Activated T-cell treated with anti-CD3 and anti-CD28 coated beads for 48 hours (primary cell): Measurements from ENCODE around the gene SLC35F4.
"Not testable (repeated sequence)": the region's sequence is repeated elsewhere in the genome, so short reads cannot be mapped to it uniquely, and the experiment has no call there.

ENCODE experiments used
- DNase-seq: peaks from one replicate; pipeline ENCODE4 v3.0.0-alpha.2; 2020; ENCODE audit warnings: low read depth

The SLC35F4 gene

DNA sequence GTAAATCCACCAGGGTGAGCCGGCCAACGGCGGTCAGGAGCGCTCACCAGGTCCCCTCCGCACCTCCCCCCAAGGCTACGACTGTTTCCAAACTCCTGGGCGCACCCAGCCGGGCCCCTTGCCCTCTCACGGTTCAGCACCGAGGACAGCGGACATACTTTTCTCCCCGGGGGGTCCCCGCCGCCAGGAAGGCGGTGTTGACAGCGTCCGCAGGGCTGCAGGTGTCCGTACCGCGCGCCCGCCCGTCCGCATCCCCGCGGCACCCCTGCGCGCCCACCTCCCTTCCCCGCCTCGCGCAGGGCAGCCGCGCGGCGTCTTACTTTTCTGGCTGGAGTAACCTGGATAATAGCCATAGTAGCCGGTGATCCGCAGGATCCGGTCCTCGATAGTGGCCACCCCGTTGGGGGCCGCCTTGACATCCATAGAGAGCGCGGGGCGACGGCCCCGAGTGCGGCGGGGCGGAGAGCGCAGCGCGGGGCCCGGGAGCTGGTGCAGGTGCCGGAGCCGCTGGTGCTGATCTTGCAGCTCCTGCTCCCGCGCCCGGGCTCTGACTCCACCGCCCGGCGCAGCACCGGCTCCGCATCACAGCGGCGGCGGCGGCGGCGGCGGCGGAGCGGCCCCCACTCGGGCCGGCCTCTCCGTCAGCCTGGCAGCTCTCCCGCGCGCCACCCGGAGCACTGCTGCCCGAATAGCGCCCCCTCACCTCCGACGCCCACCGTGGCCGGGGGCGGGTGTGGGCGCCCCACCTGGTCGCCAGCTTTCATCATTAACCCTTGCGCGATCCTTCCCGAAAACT is at the start of gene SLC35F4:
Gene SLC35F4 (minus strand): TSS at position 690 of the 796 bp plus-strand sequence.
- DNase-seq: no peak

DNA sequence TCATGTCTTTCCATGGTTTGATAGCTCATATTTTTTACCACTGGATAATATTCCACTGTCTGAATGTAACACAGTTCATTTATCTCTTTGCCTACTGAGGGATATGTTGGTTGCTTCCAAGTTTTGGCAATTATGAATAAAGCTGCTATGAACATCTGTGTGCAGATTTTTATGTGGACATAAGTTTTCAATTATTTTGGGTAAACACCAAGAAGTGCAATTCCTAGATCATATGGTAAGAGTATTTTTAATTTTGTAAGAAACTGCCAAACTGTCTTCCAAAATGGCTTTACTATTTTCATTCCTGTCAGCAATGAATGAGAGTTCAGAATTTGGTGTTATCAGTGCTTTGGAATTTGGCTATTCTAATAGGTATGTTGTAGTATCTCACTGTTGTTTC is 43.7 kb upstream of the SLC35F4 start:
- no peak for DNase-seq

DNA sequence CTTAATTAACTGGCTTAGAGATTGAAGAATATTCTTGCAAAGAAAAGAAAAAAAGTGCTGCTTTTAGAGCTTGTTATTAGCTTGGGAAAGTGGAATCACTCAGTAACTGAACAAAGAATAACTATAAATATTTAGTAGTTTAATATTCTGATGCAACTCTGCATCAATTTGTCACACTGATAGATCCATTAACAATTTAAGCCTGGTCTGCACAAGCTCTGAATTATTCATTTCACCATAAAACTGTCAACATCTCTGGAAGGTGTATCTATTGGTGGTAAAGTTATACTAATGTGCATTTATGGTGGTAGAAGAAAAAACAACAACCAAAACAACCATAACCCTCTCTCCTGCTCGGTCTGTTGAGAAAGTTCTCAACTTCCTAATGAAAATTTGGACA is 38.1 kb upstream of the SLC35F4 start:
- no peak for DNase-seq

DNA sequence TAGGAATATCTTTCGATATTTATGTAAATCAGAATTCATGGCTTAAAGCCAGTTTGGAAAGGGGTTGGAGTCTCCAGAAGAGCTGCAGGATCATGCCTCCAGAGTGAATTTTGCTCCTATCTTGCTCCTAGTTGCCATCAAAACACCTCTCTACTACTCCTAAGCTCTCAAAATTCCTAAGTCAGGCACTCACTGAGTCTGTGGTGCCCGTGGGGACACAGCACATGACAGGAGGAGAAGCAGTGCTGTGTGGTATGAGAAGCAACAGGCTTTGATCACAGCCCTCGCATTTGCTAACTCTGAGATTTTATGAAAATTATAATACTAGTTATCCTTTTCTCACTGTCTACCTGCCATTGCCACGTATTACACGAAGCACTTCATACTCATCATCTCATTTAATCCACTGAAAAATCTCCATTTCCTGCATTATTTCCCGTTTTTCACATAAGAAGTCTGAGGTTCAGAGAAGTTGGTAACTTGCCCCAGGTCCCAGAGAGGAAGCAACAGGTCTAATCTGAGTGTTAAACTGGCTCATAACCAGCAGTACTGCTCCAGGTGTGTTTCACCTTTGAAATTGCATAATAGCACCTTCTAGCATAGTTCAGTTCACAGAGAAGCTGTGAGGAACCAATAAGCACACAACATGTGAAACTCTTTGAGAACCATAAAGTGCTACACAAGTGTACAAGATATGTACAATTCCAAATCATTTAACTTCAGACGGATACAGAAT is 33.1 kb upstream of the SLC35F4 start:
- no peak for DNase-seq

DNA sequence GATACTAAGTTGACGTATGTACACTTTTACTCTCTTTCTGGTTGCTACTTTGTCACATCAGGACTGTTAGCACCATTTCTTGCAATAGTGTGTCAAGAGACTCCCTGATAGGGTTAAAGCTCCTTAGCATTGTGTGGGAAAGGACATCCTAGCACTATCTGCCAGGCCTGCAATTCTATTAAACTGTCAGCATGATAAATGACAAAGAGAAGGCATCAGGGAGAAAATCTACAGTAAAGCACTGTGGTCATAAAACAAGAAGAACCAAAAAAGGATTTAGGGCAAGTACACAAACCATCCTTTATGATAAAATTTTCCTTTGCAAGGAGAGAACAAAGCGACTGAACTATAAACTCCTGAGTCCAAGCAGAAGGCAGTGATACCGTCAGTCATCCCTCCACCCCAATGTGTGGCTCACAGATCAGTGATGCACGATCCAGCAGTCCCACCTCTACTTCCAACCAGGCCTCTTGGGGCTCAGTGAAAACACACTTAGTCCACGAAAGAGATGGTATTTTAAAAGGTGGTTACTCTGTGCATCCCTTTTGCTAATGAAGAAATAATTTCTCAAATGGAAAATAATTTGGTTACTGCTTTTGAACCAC is 31.4 kb upstream of the SLC35F4 start:
- no peak for DNase-seq

DNA sequence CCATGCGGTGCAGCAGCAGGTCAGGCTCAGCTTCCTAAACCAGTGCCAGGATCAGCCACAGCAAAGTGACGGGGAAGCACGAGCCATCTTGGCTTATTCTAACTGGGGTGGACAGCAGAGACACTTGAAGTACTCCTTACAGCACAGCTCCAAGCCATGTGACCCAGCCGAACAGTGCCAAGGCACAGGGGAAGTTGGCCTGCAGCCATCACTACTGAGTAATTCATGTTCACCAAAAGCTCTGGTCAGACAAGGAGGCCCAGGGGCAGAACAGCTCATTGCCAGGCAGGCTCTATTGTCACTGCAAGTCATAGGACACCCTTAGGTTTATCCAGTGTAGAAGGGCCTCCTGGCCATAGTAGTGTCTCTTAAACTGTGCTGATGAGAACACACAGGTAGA is 23.4 kb upstream of the SLC35F4 start:
- no peak for DNase-seq

DNA sequence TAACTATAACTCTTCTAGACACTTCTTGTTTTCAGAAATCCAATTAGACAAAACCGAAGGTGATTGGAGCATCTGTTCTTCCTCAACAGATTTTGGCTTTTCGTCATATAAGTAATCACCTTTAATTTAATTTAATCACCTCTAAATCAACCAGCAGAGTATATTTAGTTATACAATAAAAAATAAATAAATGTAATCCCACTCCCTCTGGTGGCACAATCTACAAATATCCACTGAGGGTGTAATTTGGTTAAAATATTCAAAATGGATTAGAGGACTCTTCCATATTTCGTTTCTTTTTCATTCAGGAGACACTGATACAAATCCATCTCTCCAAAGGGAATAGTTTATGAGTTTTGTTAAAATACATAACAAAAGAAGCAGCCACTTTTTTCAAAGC is 18.3 kb upstream of the SLC35F4 start:
- no peak for DNase-seq

DNA sequence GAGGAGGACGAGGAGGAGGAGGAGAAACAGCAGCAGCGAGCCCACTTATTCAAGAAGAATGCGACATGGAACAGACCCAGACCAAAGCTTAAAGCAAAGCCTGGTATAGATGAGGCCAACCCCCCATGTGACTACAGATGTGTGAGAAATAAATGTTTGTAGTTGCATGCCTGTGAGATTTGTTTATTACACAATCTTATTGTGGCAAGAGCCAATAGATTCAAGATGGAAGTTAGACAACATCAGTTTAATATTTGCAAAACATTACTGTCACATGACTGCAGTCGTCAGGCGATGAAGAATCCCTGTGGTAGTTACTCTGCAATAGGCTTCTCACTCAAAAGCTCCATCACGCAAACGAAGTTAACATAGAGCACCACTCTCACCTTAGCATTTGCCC is 17.2 kb upstream of the SLC35F4 start:
- no peak for DNase-seq

DNA sequence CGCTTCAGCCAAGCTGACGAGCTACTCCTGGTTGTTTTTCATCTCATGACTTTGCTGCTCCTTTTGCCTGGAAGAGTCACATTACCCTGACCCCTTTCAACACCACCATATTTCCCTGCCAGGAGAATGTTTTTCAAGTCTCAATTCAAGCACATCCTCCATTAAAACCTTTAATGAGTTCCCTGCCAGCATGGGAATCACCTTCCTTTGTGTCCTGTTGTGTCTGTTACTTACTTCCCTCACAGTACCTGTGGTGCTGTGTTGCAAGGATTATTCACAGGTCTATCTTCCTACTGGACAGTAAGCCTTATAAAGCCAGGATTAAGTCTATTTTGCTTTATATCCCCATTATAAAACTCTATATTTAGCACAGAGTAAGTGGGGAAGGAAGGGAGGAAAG is 13.6 kb upstream of the SLC35F4 start:
- DNase-seq: no peak

DNA sequence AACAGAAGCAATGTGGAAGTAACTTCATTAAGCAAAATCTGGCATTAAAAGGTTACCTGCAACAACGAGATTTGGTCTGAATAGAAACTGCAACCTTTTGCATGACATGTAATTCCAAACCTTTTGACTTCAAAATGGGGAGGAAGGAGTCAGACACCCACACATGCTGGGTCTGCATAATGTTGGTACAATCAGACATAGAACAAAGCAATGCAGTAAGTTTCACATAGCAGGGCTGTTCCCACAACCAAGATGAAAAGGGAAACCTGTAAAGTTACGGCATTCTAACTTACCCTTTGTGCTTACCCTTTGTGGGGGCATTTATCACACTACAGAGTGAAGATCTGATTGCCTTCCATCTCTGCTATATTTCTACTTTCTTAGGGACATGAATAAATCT is 10.1 kb upstream of the SLC35F4 start:
- no peak for DNase-seq

DNA sequence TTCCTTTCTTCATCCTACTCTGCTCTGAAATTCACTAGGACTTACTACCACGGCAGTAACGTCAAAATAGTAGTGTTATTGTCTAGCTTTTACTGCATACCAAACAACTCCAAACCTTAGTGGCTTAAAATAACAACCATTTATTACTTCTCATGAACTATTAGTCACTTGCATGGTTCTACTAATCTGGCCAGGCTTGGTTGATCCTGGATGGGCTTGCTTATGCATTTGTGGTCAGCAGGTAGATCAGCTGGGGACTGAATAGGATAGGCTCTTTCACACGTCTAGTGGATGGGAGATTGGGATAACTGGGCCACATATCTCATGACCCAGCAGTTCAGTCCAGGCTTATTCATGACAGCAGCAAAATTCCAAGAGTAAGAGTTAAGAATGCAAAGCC is 9.4 kb upstream of the SLC35F4 start:
- no peak for DNase-seq

DNA sequence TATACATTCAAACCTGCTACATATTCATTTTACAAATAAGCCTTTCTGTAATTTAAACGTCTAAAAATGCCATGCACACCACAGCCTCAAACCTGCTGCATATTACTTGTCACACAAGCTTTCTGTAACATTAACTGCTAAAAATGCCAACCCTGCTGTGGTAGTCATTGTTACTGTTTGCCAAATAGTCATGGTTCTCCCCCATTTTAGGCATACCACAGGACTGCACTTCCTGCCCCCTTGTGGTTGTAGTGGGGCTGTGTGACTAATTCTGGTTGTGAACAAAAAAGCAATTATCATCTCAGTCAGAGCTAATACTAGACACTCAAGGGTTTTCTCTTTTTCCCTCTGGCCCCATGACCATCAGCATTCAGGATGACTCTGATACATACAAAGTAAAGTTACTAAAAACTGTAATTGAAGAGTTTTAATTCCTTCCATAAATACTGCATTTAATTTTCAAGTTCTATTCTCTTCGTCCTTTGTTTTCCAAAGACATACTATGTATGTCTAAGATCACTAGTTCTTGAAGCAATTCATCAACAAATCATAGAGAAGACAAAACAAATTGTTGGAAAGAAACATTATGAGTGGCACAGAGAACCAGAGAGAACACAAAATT is 5.7 kb upstream of the SLC35F4 start:
- no peak for DNase-seq

DNA sequence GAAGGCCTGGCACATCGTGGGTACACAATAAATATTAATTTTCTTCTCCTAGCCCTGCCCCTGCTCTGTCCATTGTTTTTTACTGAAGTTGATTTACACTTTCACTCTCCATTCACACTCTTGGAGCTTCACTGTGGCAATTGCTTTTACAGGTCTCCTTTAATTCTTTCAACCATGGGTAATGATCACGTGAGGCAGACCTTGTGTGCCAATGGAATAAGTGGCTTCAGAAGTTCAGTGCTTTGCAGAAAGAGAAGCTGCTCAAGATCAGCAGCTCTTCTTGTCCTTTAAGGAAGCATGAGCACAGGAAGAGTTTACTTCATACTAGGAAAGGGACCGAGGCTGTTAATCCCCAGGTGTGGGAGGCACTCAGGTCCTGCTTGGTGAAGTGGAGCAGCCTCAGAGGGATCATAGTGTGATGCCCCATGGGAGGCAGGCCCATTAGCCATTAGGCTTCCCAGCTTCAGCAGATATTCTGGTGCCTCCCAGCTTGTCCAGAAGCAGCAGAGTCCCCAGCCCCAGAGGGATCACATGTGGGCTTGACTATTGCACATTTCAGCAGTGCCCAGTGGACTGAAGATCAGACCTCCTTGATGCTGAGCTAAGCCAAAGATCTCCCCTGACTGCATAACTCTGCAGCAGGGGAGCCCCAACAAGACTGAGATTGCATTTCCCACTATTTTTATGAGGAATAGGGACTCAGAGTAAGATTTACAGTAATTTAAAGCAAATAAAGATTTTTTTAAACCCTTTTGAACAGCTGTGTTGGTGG is 5.0 kb upstream of the SLC35F4 start:
- DNase-seq: no peak

DNA sequence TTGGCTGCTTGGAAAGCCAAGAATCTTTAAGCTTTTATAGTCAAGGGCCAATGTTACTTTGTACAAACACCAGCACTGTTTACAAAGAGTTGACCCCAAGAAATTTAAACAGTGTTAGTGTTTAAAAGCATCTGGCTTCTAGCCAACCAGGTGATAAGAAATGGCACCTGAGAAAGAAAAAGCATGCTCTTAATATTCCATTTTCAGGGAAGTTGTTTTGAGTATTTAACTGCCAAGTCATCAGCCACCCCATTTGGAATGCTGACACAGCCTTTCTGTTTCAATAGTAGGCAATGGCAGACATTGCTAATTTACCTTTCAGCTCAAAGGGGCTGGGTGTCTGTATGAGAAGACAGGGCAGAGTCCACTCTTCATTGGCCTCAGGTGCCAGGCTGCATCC is 3.7 kb upstream of the SLC35F4 start:
- no peak for DNase-seq

DNA sequence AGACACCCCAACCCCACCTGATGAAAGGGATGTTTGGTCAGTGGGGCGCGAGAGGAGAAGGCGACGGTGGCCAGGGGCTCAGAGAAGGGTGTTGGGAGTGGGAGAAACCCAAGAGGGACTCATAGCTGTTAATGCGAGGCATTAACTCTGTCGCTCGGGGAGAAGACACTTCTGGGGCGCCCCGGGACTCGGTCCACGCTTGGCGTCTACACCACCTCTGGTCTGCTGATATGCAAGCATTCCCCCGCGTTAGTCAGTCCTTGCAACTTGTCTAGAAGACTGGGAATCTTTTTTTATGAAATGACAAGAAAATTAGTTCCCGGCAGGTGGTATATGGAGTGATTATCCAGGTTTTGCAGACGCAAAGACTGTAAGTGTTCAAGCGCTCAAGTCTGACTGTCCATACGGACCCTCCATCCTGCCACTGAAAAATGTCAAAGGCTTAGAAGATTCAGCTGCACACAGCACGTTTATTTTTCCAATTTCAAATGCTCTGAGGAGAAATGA is 360 bp upstream of the SLC35F4 start:
- no peak for DNase-seq

DNA sequence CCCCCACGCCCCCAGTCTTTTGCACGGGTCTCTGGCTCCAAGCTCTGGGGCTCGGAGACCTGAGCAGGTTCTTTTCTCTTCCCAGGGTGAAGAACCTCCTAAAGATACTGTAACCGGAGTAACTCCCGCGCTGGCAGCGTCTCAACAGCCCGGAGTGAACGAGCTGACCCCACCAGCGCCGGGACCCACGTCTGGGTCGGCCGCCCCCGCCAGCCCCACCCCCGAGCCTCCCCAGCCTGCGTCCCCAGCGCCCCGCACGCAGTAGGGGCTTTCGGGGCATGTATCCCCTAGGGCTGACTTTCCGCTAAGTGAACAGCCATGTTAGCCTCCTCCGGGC is 858 bp downstream of the SLC35F4 start:
- no peak for DNase-seq

DNA sequence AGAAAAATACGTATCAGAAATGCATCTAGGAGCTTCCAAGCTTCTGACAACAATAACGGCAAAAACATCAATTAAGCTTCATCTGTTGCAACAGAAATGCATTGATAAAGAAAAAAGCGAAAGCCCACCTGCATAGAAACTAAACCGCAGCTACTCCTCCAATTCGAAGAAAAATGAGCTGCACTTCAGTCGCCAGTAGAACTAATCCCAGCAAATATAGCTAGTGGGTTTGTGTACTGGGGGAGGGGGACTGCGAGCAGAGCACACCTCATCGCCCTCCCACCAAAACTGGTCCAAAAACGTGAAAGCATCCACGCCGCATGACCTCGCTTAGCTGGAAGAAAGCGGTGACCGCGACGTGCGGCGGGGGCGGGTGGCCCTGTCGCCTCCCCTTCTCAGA is 1.2 kb downstream of the SLC35F4 start:
- no peak for DNase-seq

DNA sequence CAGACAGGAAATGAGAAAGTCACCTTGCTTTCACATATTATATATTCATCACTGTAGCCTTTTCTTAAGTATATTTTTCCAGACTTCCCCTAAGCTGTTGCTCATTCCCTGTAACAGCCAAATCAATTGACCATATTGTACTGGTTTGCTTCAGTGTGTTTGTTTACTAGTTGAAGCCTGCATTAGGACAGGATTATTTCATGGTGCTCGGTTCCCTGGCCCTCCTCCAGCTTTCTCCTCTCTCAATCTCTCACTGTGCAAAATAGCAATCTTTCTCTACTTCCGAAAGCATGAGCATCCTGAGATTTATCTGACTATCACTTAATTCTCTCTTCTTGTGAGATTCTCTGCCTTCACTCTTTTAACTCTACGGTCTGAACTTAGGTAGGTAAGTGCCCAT is 2.4 kb downstream of the SLC35F4 start:
- DNase-seq: no peak

DNA sequence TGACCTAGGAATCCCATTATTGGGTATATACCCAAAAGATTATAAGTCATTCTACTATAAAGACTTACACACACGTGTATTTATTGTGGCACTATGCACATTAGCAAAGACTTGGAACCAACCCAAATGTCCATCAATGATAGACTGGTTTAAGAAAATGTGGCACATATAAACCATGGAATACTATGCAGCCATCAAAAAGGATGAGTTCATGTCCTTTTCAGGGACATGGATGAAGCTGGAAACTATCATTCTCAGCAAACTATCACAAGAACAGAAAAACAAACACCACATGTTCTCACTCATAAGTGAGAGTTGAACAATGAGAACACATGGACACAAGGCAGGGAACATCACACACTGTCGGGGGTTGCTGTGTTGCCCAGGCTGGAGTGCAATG is 10.2 kb downstream of the SLC35F4 start:
- DNase-seq: not testable (repeated sequence)

DNA sequence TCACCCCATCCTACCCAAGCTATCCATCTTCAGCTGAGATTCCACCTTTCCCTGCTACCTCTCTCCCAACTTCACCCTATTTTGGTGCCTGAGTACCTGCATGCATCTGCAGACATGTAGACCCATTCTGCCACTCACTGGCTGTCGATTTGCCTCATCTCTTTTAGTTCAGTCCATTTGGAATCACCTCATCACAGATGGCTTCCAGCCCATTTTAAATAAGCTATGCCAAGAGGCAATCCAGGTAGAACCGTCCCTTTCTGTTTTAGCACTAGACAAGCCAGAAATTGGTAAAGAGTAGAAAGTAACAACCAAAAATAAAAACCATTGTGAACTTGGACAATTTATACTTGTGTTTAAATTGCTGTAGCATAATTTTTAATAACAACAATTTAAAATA is 11.3 kb downstream of the SLC35F4 start:
- no peak for DNase-seq

DNA sequence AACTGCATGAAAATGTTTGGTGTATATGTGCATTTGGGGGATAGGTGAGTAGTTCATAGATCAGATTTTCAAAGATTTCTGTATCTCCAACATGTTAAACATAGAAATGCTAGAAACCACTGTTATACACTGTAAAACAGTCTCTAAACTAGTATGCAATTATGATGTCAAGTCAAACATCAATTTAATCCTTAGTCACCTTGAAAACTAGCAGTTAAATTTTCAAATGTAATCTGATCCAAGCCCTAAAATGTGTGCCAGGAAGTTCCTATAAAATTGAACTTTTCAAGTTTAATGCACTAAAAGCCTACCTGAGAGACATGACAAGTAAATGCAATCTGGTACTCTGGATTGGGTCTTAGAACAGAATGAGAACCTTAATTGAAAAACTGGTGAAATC is 14.5 kb downstream of the SLC35F4 start:
- DNase-seq: no peak

DNA sequence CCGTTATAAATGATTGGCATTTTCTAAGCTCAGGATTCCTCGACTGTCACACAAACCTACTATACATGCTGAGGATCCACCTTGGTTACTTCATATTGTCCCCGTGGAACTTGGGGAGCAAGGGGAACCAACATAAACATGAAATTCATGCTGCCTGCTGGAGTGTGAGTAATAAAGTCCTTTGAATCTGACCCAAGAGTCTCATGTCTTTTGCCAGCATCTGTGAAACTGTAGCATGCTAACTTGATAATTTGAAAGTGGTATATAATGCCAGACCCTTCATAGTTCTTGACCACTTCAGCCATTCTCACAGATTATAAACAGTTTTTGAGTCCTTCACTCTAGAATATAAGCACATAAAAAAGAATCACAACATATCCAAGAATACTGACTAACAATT is 17.1 kb downstream of the SLC35F4 start:
- no peak for DNase-seq
